Middle frontal gyrus (tissue), 1 donor: ENCODE measurements around the gene CFAP97D1.

Experiments
- DNase-seq: peaks from one replicate; pipeline ENCODE4 v3.0.0-alpha.2; 2015; ENCODE audit warnings: low spot score; ENCODE audit errors: extremely low spot score

Gene CFAP97D1

DNA sequence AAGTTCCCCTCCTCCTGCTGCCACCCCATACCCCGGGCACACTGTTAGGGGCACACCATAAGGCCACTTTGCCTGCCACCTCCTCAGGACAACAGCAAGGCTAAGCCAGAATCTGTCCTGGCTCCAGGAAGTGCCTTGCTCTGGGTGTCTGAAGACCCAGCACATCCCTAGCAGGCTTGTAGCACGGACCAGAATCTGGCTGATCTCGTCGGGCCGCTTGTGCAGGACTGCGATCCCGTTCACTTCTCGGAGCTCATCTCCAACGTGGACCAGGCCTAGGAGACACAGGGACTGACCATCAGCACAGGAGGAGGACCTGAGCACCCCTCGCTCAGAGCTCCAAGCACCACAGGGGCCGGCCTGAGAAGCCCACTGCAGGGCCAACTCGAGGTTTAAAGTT is 45.3 kb downstream of the CFAP97D1 start:
- DNase-seq, result no peak

DNA sequence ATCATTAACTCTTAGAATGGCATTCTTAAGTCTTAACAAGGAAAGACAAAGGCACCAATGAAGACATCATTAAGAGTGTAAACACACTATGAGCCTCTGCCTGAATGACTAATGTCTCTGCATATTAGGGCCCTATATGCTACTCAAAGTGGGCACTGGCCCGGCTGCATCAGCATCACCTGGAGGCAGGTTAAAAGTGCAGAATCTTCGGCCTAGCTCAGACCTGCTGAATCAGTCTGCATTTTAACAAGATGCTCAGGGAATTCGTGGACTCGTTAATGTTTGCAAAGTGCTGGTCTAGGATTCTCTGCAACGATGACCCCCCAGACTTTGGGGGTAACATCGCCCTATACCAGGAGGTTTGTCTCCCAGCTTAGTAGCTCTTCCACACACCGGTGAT is 46.0 kb downstream of the CFAP97D1 start:
- no peak for DNase-seq

GRCh38 chr17:43827596-43827995 is 47.4 kb downstream of the CFAP97D1 start:
- no peak for DNase-seq

DNA sequence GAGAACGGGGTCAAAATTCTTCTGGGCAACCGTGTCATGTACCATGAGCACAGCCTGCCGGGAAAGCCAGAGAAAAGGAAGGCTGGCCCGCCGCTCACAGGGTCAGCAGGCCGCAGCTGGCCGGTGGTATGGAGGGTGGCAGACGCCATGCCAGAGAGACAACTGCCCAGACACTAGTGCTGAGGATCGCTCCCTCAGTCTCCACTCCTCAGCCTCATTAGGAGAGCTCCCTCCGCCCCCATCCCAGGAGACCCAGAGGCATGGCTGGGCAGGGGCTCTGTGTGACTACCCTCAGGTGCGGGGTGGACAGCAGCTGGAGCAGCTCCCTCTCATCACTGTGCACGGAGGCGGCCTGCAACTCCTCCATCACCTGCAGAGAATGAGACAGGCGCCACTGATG is 49.5 kb downstream of the CFAP97D1 start:
- DNase-seq, result no peak

DNA sequence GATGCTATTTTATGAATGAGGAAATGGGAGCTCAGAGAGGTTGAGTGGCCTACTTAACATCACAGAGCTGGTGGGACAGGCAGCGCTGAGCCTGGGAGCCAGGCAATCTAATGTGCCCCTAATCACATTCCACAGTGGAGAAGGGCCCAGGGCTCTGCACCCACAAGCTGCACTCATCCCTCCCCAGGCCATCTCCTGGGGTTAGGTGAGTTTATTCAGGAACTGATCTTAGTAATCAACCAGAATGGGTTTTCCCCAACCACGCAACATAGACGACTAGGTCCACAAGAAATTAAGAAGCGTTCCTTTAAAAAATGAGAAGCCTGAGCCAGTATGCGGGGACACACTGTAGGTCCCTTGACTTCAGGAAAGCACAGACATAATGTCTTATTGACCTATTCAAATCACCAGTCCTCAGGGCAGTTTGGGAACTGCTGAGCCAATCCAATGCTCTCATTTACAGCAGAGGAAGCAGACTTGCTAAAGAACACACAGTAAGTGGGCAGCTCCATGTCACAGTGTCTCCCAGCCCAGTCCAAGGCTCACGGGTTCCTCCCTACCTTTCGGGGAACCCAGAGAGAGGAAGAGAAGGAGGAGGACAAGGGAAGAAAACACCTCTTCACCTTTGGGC is 50.4 kb downstream of the CFAP97D1 start:
- DNase-seq, result no peak

DNA sequence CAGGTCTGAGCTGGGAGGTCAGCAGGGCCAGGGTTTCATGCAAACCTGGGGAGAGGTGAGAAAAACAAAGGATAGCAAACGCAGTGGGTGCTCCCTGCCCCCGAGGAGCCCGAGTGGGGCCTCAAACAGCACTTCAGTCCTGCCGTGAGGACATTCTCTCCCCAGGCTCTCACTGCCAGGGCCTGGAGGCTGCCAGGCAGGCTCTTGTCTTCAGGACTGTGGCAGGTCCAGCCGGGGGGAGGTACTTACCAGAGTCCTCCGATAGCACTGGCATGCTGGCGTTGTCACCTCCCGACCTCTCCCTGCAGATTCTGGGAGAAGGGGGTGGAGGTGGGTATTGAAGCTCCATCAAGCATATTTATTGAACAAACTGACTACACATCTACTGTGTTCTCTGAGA is 51.4 kb downstream of the CFAP97D1 start:
- no peak for DNase-seq

DNA sequence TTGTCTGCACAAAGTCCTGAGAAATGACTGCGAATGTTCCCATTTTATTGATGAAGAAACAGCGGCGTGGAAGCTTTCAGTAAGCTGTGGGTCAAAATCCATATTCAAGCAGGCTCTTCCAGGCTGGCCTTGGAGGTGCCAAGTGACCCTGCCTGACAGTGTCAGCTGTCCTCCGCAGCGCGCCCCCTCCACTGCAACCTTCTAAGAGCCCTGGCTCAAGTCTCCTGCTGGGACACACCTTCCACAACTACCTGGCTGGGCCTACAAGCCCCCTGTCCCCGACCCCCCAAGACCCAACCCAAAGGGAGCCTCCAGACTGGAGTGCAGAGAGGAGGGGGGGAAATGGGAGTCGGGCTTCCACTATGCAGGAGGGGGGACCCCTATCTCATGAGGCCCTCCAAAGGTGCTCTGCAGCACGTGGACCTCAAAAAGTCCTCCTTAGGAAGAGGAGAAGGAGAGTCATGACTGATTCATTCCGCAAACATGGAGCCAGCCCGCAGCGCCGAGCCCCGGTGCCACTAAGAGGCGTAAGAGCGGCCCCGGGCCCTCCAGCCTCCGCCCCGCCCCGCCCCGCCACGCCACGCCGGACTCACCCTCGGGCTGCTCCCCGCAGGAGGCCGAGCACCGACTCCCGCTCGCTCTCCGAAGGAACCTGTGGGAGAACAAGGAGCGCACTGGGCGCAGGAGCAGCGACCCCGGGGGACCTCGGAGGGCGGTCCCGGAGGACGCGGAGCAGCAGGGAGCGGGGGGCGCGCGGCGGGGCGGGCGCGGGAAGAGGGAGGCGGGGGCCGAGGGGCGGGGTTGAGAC is 52.1 kb downstream of the CFAP97D1 start:
- no peak for DNase-seq

- DNase-seq, result peak; percentile 16
Measured at GRCh38 chr17:43832976-43833829, 53.0 kb downstream of the CFAP97D1 start, which contains the start of gene MPP3. TSS of gene MPP3 (minus strand) at chr17:43833146. CDS start at chr17:43831906, 1,240 bp downstream.

GRCh38 chr17:43834106-43834505 is 53.9 kb downstream of the CFAP97D1 start:
- DNase-seq, result no peak
